Measurements from ENCODE around the gene ZNF746.
"Not testable (repeated sequence)": the region's sequence is repeated elsewhere in the genome, so short reads cannot be mapped to it uniquely, and the experiment has no call there.

ZNF746 gene

GRCh38 chr7:149457766-149458165 lies 39.8 kb downstream of the ZNF746 start:
- no peak for DNase-seq

DNA sequence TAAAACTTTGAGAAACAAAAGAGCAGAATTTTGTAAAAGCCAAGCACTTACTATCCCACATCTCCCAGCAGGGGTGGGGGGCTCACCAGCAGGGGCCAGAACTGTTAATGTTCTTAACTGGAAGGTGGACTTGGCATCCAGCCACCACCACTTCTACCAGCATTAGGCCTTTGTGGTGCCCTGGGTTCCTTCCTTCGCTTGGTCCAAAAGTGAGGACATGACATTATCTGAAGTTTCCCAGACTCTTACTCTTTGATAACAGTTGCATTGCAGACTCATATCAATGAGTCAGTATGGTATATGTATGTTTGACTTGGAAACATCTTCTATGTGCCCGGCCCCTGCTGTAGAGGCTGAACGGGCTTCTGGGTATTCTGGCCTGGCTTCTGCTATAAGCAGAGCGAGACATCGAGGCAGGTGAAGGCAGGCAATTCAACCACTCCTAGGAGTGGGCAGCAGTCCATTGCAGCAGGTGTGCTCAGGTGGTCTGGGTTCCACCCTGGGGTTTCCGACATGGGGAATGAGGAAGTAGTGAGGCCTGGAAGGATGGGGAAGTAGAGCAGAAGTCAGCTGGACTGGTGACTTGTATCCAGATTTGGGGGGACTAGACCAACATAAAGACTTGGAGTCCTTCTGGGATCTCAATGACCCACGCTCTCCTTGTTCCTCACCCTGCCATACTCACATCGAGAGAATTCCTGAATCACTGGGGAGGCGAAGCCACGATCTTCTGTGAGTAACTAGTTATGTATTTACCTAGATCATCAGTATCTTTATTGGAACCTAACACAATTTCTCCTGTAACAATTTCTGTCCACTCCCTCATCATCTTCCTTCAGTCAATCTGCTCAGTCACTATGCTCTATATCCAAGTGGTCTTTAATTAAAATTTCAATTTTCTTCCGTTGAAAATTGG lies 40.8 kb downstream of the ZNF746 start:
- no peak for DNase-seq

- no peak for DNase-seq
Observed at GRCh38 chr7:149455175-149455950, 42.2 kb downstream of the ZNF746 start.

- DNase-seq: no peak
Observed at GRCh38 chr7:149454750-149455149, 42.9 kb downstream of the ZNF746 start.

GRCh38 chr7:149454006-149454405 lies 43.6 kb downstream of the ZNF746 start:
- no peak for DNase-seq

DNA sequence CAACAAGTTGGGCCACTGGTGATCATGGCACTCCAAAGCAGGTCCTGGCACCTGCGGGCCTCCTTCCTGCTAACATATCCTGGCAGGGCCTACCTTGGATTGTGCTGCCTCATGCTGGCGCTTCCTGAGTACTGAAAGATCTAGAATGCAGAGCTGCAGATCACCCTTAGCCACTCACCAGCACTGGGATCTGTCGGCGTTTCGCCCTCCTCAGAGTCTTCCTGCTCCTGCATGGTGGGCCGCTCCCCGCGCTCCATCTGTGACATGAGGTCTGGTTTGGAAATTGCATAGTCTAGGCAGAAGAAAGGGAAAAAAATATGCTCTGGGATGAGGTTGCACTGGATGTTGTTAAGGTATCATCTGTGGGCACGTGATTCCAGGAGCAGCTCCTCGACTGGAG lies 46.8 kb downstream of the ZNF746 start:
- no peak for DNase-seq

DNA sequence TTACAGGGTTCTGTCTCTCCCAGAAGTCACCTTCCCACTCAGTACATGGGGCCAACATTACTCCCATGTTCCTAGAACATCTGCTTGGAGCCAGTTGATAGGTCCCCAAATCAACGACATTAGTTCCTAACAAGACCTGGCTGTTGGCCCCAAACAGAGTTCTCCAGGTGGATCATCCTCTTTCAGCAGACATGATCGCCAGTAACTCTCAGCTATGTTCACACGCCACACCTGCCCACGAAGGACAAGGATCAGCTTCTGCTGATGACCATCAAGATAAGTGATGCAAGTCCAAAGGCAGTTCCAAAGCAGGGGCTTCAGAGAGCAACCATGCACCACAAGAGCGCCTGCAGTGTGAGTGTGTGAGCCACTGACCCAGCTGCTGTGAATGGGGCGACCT lies 47.7 kb downstream of the ZNF746 start:
- DNase-seq: no peak

GRCh38 chr7:149448961-149449360 lies 48.6 kb downstream of the ZNF746 start:
- DNase-seq: no peak

DNA sequence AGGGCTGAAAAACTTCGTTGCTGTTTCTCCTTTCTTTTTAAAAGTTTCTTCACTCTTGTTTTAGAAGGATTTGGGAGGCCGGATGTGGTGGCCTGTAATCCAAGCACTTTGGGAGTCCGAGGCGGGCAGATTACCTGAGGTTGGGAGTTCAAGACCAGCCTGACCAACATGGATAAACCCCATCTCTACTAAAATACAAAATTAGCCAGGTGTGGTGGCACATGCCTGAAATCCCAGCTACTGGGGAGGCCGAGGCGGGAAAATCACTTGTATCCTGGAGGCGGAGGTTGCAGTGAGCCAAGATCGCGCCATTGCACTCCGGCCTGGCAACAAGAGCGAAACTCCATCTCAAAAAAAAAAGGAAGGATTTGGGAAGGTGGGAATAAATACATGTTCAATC lies 51.6 kb downstream of the ZNF746 start:
- not testable (repeated sequence) for DNase-seq

- no peak for DNase-seq
Observed at GRCh38 chr7:149444287-149444686, 53.3 kb downstream of the ZNF746 start.

DNA sequence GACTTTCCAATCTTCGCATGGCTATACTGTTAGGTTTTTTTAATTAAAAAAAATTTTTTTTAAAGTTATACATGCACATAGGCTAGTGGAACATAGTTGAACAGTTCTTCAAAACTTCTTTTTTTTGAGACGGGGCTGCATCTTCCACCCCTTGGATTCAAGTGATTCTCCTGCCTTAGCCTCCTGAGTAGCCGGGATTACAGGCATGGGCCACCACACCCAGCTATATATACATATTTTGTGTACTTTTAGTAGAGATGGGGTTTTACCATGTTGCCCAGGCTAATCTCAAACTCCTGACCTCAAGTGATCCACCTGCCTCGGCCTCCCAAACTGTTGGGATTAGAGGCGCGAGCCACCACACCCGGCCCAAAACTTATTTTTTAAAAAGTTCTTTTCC lies 54.1 kb downstream of the ZNF746 start:
- DNase-seq: no peak

DNA sequence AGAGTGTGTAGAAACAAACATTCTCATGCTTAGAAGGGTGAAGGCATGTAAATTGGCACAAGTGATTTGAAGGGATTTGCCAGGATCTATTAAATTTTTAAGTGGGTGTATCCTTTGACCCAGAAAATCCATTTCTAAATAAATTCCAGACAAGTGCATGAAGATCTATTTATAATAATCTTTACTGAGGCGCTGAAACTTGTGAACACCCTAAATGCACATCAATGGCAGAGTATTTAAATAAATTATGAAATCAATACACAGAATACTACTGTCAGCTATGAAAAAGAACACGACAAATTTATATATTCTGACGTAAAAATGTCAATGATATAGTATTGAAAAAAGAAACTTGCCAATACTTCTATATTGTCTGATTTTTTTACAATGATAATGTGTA lies 54.7 kb downstream of the ZNF746 start:
- DNase-seq: no peak

- DNase-seq: no peak
Observed at GRCh38 chr7:149440222-149440621, 57.4 kb downstream of the ZNF746 start.

GRCh38 chr7:149436358-149436757 lies 61.3 kb downstream of the ZNF746 start:
- no peak for DNase-seq

- no peak for DNase-seq
Observed at GRCh38 chr7:149433124-149433523, 64.5 kb downstream of the ZNF746 start.

- DNase-seq: no peak
Observed at GRCh38 chr7:149432121-149432691, 65.4 kb downstream of the ZNF746 start.

GRCh38 chr7:149431486-149432120 lies 66.0 kb downstream of the ZNF746 start:
- DNase-seq: no peak

GRCh38 chr7:149430192-149430591 lies 67.4 kb downstream of the ZNF746 start:
- no peak for DNase-seq

DNA sequence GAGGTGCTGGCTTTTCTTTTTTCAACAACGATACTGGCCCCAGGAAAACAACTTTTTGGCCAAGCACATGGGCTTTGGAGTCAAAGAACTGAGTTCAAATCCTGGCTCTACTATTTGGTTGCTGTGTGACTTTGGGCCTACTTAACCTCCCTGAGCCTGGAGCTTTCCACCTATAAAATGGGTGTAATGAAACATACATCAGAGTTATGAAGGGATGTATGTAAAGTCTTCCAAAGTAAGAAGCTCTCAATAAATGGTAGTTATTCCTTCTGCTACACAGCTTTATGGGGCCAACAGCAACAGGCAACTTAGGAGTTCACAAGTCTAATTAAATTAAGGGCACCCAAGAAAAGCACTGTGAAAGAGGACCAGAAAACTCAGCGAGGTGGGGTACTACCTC lies 69.7 kb downstream of the ZNF746 start:
- DNase-seq: no peak

GRCh38 chr7:149427096-149427680 lies 70.4 kb downstream of the ZNF746 start:
- DNase-seq: no peak

GRCh38 chr7:149423449-149424110 lies 74.0 kb downstream of the ZNF746 start:
- no peak for DNase-seq

DNA sequence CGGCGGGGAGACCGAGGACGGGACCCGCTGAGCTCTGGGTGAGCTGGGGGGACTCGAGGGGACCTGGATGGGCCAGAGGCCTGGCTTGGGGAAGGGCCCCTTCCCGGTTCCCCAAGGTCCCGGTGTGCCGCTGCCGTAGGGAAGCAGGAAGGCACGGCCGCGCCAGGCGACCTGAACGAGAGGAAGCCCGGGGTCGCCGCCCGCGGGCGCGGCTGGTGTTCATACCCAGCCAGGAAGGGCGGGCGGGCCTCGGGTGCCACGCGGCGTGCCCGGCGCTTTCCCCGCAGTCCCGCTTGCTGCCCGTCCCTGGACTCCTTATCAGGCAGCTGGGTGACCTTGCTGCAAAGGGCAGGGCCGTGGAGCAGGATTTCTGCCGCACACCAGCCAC lies 74.7 kb downstream of the ZNF746 start:
- DNase-seq: peak; percentile 28
